ENCODE results near the gene FGF14.

FGF14 gene

GRCh38 chr13:102401766-102402165 is at the start of gene FGF14:
Gene FGF14 (minus strand): TSS chr13:102402048.
- no peak for DNase-seq

- peak; percentile 0 for DNase-seq
These were observed 41.4 kb upstream of the FGF14 start for GRCh38 chr13:102443249-102443648.

- DNase-seq: no peak
These were observed 39.2 kb upstream of the FGF14 start for GRCh38 chr13:102441085-102441484.

GRCh38 chr13:102440259-102440936 is 38.5 kb upstream of the FGF14 start:
- peak; percentile 3 for DNase-seq

GRCh38 chr13:102422690-102423089 is 20.8 kb upstream of the FGF14 start:
- DNase-seq: no peak

GRCh38 chr13:102405499-102406100 is 3.8 kb upstream of the FGF14 start:
- no peak for DNase-seq

- DNase-seq: peak; percentile 44
These were observed 442 bp upstream of the FGF14 start for GRCh38 chr13:102402290-102402689.

- peak; percentile 19 for DNase-seq
These were observed 583 bp downstream of the FGF14 start for GRCh38 chr13:102401265-102401664.

- peak; percentile 20 for DNase-seq
These were observed 1.1 kb downstream of the FGF14 start for GRCh38 chr13:102400675-102401145.

GRCh38 chr13:102399791-102400674 is 1.8 kb downstream of the FGF14 start:
- peak; percentile 31 for DNase-seq

- DNase-seq: peak; percentile 2
These were observed 5.9 kb downstream of the FGF14 start for GRCh38 chr13:102395939-102396338.

- peak; percentile 24 for DNase-seq
These were observed 6.7 kb downstream of the FGF14 start for GRCh38 chr13:102395174-102395573.

GRCh38 chr13:102394158-102395053 is 7.4 kb downstream of the FGF14 start:
- peak; percentile 89 for DNase-seq

- DNase-seq: no peak
These were observed 9.2 kb downstream of the FGF14 start for GRCh38 chr13:102392481-102393209.

GRCh38 chr13:102386461-102386860 is 15.4 kb downstream of the FGF14 start:
- no peak for DNase-seq

GRCh38 chr13:102380012-102380411 is 21.8 kb downstream of the FGF14 start:
- no peak for DNase-seq

- DNase-seq: no peak
These were observed 25.5 kb downstream of the FGF14 start for GRCh38 chr13:102376318-102376717.

GRCh38 chr13:102374726-102375125 is 27.1 kb downstream of the FGF14 start:
- DNase-seq: no peak

- no peak for DNase-seq
These were observed 27.6 kb downstream of the FGF14 start for GRCh38 chr13:102374233-102374632.

GRCh38 chr13:102373221-102373620 is 28.6 kb downstream of the FGF14 start:
- no peak for DNase-seq

- DNase-seq: peak; percentile 64
These were observed 32.5 kb downstream of the FGF14 start for GRCh38 chr13:102369302-102369701.

GRCh38 chr13:102367836-102368235 is 34.0 kb downstream of the FGF14 start:
- no peak for DNase-seq
